ENCODE measurements around the gene MCF2L2. TPM values are rescaled to one million over a fixed set of nuclear protein-coding genes. Genes with fewer than 3 reads are reported as not detected.

Gene MCF2L2
- total and polyA plus RNA-seq, 2 experiments from 2014 or later: 6.7 to 14.6 TPM

DNA sequence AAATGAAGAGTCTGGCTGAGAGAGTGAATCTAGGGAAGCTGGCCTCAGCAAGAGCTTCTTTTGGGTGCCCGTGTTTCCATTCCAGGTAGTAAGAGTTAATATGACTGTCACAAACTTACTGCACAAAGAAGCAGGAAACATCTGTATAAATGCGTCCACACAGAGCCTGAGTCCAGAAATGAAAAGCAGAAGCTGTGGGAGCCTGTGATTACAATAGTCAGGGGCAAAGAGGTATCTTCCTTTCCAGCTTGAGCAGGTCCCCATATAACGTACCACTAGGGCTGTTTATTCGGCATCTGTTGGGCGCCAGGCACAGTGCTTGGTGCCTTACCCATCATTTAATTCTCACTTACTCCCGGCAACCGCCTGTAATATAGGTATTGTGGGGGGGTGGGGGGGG lies 215.9 kb downstream of the MCF2L2 start:
- Histone ChIP-seq H3K4me3 (no peak overlapping the region), H3F3A (replicated peaks; ENCODE audit: low read depth) (no peaks in the 10 kb centered on the region), H2AFZ (no peak overlapping the region), H3K4me1 (ENCODE audit: insufficient read depth) (no peaks in the 10 kb centered on the region; the same call in 1 of the 2 replicates), H3K9me2 (ENCODE audit: insufficient read depth) (no peaks in the 10 kb centered on the region), H4K20me1 (replicated peaks; ENCODE audit: insufficient read depth) (no peaks in the 10 kb centered on the region), H3K36me3 (ENCODE audit: insufficient read depth) (no peaks in the 10 kb centered on the region), H3K27me3 (ENCODE audit: insufficient read depth) (no peaks in the 10 kb centered on the region), H3K4me2 (no peak overlapping the region), H3K79me2 (replicated peaks; ENCODE audit: insufficient read depth) (no peaks in the 10 kb centered on the region), H3K27ac (ENCODE audit: low read depth) (no peak overlapping the region)
- H3K4me1 Mint-ChIP-seq: peaks cover 7% of the 10 kb centered on the region
- H3K27me3 Mint-ChIP-seq (ENCODE audit: insufficient read depth, low read depth, poor library complexity): peaks cover 4% of the 10 kb centered on the region
- peaks cover 12% of the 10 kb centered on the region; the same call in 2 of the 3 replicates for H3K9me3 Mint-ChIP-seq
- no peak overlapping the region for H3K4me3 Mint-ChIP-seq
- H3K36me3 Mint-ChIP-seq (ENCODE audit: low read depth): no peaks in the 10 kb centered on the region
- no peak overlapping the region for H3K27ac Mint-ChIP-seq
- ATAC-seq (no peak), DNase-seq (ENCODE audit: low spot score) (no peak)
- TF ChIP-seq, protein P1, sequence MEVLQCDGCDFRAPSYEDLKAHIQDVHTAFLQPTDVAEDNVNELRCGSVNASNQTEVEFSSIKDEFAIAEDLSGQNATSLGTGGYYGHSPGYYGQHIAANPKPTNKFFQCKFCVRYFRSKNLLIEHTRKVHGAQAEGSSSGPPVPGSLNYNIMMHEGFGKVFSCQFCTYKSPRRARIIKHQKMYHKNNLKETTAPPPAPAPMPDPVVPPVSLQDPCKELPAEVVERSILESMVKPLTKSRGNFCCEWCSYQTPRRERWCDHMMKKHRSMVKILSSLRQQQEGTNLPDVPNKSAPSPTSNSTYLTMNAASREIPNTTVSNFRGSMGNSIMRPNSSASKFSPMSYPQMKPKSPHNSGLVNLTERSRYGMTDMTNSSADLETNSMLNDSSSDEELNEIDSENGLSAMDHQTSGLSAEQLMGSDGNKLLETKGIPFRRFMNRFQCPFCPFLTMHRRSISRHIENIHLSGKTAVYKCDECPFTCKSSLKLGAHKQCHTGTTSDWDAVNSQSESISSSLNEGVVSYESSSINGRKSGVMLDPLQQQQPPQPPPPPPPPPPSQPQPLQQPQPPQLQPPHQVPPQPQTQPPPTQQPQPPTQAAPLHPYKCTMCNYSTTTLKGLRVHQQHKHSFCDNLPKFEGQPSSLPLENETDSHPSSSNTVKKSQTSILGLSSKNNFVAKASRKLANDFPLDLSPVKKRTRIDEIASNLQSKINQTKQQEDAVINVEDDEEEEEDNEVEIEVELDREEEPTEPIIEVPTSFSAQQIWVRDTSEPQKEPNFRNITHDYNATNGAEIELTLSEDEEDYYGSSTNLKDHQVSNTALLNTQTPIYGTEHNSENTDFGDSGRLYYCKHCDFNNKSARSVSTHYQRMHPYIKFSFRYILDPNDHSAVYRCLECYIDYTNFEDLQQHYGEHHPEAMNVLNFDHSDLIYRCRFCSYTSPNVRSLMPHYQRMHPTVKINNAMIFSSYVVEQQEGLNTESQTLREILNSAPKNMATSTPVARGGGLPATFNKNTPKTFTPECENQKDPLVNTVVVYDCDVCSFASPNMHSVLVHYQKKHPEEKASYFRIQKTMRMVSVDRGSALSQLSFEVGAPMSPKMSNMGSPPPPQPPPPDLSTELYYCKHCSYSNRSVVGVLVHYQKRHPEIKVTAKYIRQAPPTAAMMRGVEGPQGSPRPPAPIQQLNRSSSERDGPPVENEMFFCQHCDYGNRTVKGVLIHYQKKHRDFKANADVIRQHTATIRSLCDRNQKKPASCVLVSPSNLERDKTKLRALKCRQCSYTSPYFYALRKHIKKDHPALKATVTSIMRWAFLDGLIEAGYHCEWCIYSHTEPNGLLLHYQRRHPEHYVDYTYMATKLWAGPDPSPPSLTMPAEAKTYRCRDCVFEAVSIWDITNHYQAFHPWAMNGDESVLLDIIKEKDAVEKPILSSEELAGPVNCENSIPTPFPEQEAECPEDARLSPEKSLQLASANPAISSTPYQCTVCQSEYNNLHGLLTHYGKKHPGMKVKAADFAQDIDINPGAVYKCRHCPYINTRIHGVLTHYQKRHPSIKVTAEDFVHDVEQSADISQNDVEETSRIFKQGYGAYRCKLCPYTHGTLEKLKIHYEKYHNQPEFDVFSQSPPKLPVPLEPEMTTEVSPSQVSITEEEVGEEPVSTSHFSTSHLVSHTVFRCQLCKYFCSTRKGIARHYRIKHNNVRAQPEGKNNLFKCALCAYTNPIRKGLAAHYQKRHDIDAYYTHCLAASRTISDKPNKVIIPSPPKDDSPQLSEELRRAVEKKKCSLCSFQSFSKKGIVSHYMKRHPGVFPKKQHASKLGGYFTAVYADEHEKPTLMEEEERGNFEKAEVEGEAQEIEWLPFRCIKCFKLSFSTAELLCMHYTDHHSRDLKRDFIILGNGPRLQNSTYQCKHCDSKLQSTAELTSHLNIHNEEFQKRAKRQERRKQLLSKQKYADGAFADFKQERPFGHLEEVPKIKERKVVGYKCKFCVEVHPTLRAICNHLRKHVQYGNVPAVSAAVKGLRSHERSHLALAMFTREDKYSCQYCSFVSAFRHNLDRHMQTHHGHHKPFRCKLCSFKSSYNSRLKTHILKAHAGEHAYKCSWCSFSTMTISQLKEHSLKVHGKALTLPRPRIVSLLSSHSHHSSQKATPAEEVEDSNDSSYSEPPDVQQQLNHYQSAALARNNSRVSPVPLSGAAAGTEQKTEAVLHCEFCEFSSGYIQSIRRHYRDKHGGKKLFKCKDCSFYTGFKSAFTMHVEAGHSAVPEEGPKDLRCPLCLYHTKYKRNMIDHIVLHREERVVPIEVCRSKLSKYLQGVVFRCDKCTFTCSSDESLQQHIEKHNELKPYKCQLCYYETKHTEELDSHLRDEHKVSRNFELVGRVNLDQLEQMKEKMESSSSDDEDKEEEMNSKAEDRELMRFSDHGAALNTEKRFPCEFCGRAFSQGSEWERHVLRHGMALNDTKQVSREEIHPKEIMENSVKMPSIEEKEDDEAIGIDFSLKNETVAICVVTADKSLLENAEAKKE (CRISPR knock-in tag; IDR thresholded peaks at IDR 0.05): no peak
- no peak for TF ChIP-seq ZNF331 (CRISPR knock-in tag; IDR thresholded peaks at IDR 0.05; ENCODE audit: low read depth)
- TF ChIP-seq JUNB (IDR thresholded peaks at IDR 0.05; ENCODE audit: unreplicated experiment): no peak
- TF ChIP-seq STAT1 (IDR thresholded peaks at IDR 0.05; ENCODE audit: unreplicated experiment): no peak
- no peak for TF ChIP-seq NANOG (IDR thresholded peaks at IDR 0.05; ENCODE audit: borderline replicate concordance)
- TF ChIP-seq ZNF114 (CRISPR knock-in tag; IDR thresholded peaks at IDR 0.05): no peak
- TF ChIP-seq CREB1 (CRISPR knock-in tag; IDR thresholded peaks at IDR 0.05; ENCODE audit: low read depth): no peak
- TF ChIP-seq, protein P2, sequence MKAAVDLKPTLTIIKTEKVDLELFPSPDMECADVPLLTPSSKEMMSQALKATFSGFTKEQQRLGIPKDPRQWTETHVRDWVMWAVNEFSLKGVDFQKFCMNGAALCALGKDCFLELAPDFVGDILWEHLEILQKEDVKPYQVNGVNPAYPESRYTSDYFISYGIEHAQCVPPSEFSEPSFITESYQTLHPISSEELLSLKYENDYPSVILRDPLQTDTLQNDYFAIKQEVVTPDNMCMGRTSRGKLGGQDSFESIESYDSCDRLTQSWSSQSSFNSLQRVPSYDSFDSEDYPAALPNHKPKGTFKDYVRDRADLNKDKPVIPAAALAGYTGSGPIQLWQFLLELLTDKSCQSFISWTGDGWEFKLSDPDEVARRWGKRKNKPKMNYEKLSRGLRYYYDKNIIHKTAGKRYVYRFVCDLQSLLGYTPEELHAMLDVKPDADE (IDR thresholded peaks at IDR 0.05): no peak
- no peak for TF ChIP-seq POLR2AphosphoS5 (IDR thresholded peaks at IDR 0.05; ENCODE audit: low read depth)
- TF ChIP-seq EZH2 (IDR thresholded peaks at IDR 0.05; ENCODE audit: low read depth, unreplicated experiment): no peak
- TF ChIP-seq, protein P3, sequence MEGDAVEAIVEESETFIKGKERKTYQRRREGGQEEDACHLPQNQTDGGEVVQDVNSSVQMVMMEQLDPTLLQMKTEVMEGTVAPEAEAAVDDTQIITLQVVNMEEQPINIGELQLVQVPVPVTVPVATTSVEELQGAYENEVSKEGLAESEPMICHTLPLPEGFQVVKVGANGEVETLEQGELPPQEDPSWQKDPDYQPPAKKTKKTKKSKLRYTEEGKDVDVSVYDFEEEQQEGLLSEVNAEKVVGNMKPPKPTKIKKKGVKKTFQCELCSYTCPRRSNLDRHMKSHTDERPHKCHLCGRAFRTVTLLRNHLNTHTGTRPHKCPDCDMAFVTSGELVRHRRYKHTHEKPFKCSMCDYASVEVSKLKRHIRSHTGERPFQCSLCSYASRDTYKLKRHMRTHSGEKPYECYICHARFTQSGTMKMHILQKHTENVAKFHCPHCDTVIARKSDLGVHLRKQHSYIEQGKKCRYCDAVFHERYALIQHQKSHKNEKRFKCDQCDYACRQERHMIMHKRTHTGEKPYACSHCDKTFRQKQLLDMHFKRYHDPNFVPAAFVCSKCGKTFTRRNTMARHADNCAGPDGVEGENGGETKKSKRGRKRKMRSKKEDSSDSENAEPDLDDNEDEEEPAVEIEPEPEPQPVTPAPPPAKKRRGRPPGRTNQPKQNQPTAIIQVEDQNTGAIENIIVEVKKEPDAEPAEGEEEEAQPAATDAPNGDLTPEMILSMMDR (conservative IDR thresholded peaks at IDR 0.05; ENCODE audit: low read depth in 2 of 2): no peak
- TF ChIP-seq EZH2phosphoT487 (IDR thresholded peaks at IDR 0.05; ENCODE audit: unreplicated experiment): no peak
- TF ChIP-seq, protein P4, sequence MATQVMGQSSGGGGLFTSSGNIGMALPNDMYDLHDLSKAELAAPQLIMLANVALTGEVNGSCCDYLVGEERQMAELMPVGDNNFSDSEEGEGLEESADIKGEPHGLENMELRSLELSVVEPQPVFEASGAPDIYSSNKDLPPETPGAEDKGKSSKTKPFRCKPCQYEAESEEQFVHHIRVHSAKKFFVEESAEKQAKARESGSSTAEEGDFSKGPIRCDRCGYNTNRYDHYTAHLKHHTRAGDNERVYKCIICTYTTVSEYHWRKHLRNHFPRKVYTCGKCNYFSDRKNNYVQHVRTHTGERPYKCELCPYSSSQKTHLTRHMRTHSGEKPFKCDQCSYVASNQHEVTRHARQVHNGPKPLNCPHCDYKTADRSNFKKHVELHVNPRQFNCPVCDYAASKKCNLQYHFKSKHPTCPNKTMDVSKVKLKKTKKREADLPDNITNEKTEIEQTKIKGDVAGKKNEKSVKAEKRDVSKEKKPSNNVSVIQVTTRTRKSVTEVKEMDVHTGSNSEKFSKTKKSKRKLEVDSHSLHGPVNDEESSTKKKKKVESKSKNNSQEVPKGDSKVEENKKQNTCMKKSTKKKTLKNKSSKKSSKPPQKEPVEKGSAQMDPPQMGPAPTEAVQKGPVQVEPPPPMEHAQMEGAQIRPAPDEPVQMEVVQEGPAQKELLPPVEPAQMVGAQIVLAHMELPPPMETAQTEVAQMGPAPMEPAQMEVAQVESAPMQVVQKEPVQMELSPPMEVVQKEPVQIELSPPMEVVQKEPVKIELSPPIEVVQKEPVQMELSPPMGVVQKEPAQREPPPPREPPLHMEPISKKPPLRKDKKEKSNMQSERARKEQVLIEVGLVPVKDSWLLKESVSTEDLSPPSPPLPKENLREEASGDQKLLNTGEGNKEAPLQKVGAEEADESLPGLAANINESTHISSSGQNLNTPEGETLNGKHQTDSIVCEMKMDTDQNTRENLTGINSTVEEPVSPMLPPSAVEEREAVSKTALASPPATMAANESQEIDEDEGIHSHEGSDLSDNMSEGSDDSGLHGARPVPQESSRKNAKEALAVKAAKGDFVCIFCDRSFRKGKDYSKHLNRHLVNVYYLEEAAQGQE (IDR thresholded peaks at IDR 0.05; ENCODE audit: unreplicated experiment): no peak

Measured in GM23338 (cell line).